ENCODE results near the gene GASK1A.

The GASK1A gene

GRCh38 chr3:43031485-43031884, 52.4 kb downstream of the GASK1A start:
- no peak for TF ChIP-seq CTCF (IDR thresholded peaks at IDR 0.05; ENCODE audit: extremely low read depth, insufficient read depth, missing control alignments)
- DNase-seq (ENCODE audit: low spot score), result no peak
- in situ Hi-C loops (cut with MboI; ENCODE audit: low pct_unique_long_range_greater_than_20kb, low sequenced_read_pairs, unreplicated experiment), result no loop called here

- no peak for TF ChIP-seq CTCF (IDR thresholded peaks at IDR 0.05; ENCODE audit: extremely low read depth, insufficient read depth, missing control alignments)
- DNase-seq (ENCODE audit: low spot score), result no peak
- in situ Hi-C loops (cut with MboI; ENCODE audit: low pct_unique_long_range_greater_than_20kb, low sequenced_read_pairs, unreplicated experiment), result no loop called here
These were observed 52.9 kb downstream of the GASK1A start for GRCh38 chr3:43031889-43032545.

- in situ Hi-C loops (cut with MboI; ENCODE audit: low pct_unique_long_range_greater_than_20kb, low sequenced_read_pairs, unreplicated experiment), result no loop called here
- no peak for TF ChIP-seq CTCF (IDR thresholded peaks at IDR 0.05; ENCODE audit: extremely low read depth, insufficient read depth, missing control alignments)
- DNase-seq (ENCODE audit: low spot score), result no peak
These were observed 53.8 kb downstream of the GASK1A start for GRCh38 chr3:43032646-43033628.

GRCh38 chr3:43034200-43034599, 55.1 kb downstream of the GASK1A start:
- DNase-seq (ENCODE audit: low spot score), result no peak
- in situ Hi-C loops (cut with MboI; ENCODE audit: low pct_unique_long_range_greater_than_20kb, low sequenced_read_pairs, unreplicated experiment), result no loop called here
- TF ChIP-seq CTCF (IDR thresholded peaks at IDR 0.05; ENCODE audit: extremely low read depth, insufficient read depth, missing control alignments), result no peak

GRCh38 chr3:43034911-43035310, 55.8 kb downstream of the GASK1A start:
- TF ChIP-seq CTCF (IDR thresholded peaks at IDR 0.05; ENCODE audit: extremely low read depth, insufficient read depth, missing control alignments), result no peak
- in situ Hi-C loops (cut with MboI; ENCODE audit: low pct_unique_long_range_greater_than_20kb, low sequenced_read_pairs, unreplicated experiment), result no loop called here
- no peak for DNase-seq (ENCODE audit: low spot score)

- in situ Hi-C loops (cut with MboI; ENCODE audit: low pct_unique_long_range_greater_than_20kb, low sequenced_read_pairs, unreplicated experiment), result no loop called here
- TF ChIP-seq CTCF (IDR thresholded peaks at IDR 0.05; ENCODE audit: extremely low read depth, insufficient read depth, missing control alignments), result no peak
- no peak for DNase-seq (ENCODE audit: low spot score)
These were observed 56.8 kb downstream of the GASK1A start for GRCh38 chr3:43035801-43036365.

Data from GM13977 (cell line).